ENCODE results near the gene ZSCAN32.

The ZSCAN32 gene

GRCh38 chr16:3356118-3356517 is 44.7 kb downstream of the ZSCAN32 start:
- no peak for DNase-seq (ENCODE audit: low read depth)

- DNase-seq (ENCODE audit: low read depth): no peak
Measured at GRCh38 chr16:3355589-3355988, 45.2 kb downstream of the ZSCAN32 start, which contains the start of gene OR2C1. OR2C1 (plus strand) TSS chr16:3355889; CDS start chr16:3355941, 52 bp downstream.

- DNase-seq (ENCODE audit: low read depth): no peak
Measured at GRCh38 chr16:3349175-3349574, 51.6 kb downstream of the ZSCAN32 start.

GRCh38 chr16:3348547-3349167 is 52.1 kb downstream of the ZSCAN32 start:
- no peak for DNase-seq (ENCODE audit: low read depth)

GRCh38 chr16:3347586-3347985 is 53.2 kb downstream of the ZSCAN32 start:
- no peak for DNase-seq (ENCODE audit: low read depth)

- DNase-seq (ENCODE audit: low read depth): no peak
Measured at GRCh38 chr16:3346041-3346440, 54.8 kb downstream of the ZSCAN32 start.
